ENCODE measurements around the gene CENATAC. TPM values are rescaled to one million over a fixed set of nuclear protein-coding genes. Genes with fewer than 3 reads are reported as not detected.

The CENATAC gene
- total RNA-seq, 1 donor from 2014 or later: 31.6 TPM

DNA sequence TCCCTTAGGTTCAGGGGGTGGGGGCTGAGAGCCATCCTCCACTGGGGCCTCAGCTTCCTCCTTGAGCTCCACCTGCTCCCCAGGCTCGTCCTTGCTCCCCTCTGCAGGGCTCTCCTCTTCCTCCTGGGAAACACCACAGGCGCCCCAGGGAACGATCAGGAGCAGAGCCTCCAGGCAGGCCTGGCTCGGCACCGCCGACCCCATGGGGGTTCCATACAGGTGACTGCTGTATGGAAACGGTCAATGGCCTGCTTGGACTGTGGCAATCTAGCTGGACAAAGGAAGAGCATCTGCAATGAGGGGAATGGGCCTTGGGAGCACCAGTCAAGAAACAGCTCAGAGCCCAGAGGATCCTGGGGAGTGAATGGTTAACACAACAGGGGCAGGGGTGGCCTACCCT is 51.1 kb downstream of the CENATAC start:
- Mint-ChIP-seq H3K4me3 (ENCODE audit: unreplicated experiment) (no peak overlapping the region), H3K27me3 (ENCODE audit: unreplicated experiment) (no peaks in the 10 kb centered on the region), H3K27ac (ENCODE audit: unreplicated experiment) (no peak overlapping the region), H3K36me3 (ENCODE audit: unreplicated experiment) (peaks cover 65% of the 10 kb centered on the region), H3K4me1 (ENCODE audit: unreplicated experiment) (no peaks in the 10 kb centered on the region), H3K9me3 (ENCODE audit: unreplicated experiment) (no peaks in the 10 kb centered on the region)
- DNase-seq (ENCODE audit: extremely low spot score, unreplicated experiment): no peak
- TF ChIP-seq, protein P1, sequence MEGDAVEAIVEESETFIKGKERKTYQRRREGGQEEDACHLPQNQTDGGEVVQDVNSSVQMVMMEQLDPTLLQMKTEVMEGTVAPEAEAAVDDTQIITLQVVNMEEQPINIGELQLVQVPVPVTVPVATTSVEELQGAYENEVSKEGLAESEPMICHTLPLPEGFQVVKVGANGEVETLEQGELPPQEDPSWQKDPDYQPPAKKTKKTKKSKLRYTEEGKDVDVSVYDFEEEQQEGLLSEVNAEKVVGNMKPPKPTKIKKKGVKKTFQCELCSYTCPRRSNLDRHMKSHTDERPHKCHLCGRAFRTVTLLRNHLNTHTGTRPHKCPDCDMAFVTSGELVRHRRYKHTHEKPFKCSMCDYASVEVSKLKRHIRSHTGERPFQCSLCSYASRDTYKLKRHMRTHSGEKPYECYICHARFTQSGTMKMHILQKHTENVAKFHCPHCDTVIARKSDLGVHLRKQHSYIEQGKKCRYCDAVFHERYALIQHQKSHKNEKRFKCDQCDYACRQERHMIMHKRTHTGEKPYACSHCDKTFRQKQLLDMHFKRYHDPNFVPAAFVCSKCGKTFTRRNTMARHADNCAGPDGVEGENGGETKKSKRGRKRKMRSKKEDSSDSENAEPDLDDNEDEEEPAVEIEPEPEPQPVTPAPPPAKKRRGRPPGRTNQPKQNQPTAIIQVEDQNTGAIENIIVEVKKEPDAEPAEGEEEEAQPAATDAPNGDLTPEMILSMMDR (IDR thresholded peaks at IDR 0.05): no peak

DNA sequence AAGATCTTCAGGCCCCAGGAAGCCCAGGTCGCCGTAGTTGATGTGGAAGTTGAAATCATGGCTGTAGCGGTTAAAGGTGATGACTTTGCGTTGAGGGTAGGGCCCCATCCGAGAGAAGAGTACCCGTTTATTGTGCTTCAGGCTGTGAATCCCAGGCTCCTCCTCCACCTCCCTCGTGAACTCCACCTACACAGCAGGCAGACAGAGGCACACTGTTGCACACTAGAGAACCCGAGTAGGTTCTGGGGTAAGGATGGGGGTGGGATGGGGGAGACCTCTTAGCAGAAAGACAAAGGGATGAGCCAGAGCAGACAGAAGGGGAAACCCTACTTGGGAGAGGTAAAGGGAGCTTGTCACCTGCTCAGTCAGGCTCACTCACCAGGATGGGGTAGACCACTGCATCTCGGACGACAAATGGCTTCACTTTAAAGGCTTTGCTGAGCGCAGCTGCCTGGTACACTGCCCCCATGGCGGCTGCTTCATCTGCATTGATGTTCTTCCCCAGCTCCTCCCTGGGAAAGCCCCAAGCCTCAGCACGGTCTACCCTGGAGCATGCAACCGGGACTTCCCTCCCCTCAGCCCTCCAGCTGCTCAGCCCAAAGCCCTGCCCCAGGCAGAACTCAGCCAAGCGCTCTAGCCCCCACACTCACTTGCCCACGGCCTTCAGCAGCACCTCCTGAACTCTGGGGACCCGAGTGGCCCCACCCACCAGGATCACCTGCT is 53.7 kb downstream of the CENATAC start:
- Mint-ChIP-seq H3K4me1 (ENCODE audit: unreplicated experiment) (peaks cover 13% of the 10 kb centered on the region), H3K27me3 (ENCODE audit: unreplicated experiment) (no peaks in the 10 kb centered on the region), H3K36me3 (ENCODE audit: unreplicated experiment) (peaks cover 60% of the 10 kb centered on the region), H3K9me3 (ENCODE audit: unreplicated experiment) (no peaks in the 10 kb centered on the region), H3K4me3 (ENCODE audit: unreplicated experiment) (no peak overlapping the region), H3K27ac (ENCODE audit: unreplicated experiment) (no peak overlapping the region)
- DNase-seq (ENCODE audit: extremely low spot score, unreplicated experiment): no peak
- TF ChIP-seq, protein P1 (IDR thresholded peaks at IDR 0.05): no peak

DNA sequence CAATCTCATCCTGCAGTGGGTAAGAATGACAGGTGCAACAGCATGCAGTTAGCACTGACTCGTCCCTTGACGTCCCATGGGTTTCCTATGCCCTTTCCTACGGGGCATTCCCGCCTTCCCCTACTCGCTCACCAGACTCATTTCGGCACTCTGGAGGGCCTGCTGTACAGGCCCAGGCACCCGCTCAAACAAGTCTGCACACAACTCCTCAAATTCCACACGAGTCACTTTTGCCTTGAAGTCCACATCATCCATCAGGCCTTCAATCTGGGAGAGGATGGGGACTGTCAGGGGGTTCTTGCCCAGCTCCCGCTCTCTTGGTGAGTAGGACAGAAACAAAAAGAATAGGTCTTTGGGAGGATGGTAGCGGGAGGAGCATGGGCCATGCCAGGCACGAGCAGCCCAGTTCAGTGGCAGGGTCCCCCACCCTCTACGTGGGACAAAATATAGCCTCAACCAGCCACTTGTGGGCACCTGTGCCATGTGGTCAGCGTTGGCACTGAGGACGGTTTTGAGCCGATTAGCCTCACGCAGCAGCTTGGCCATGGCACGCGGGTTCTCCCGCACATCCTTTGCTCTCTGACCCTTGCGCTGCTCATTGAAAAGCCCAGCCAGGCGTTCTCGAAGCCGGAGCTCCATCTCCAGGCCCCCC is 54.4 kb downstream of the CENATAC start:
- no peak overlapping the region for H3K27ac Mint-ChIP-seq (ENCODE audit: unreplicated experiment)
- H3K4me3 Mint-ChIP-seq (ENCODE audit: unreplicated experiment): no peak overlapping the region
- H3K4me1 Mint-ChIP-seq (ENCODE audit: unreplicated experiment): peaks cover 13% of the 10 kb centered on the region
- peaks cover 57% of the 10 kb centered on the region for H3K36me3 Mint-ChIP-seq (ENCODE audit: unreplicated experiment)
- H3K9me3 Mint-ChIP-seq (ENCODE audit: unreplicated experiment): no peaks in the 10 kb centered on the region
- H3K27me3 Mint-ChIP-seq (ENCODE audit: unreplicated experiment): no peaks in the 10 kb centered on the region
- DNase-seq (ENCODE audit: extremely low spot score, unreplicated experiment): no peak
- TF ChIP-seq, protein P1 (IDR thresholded peaks at IDR 0.05): no peak

DNA sequence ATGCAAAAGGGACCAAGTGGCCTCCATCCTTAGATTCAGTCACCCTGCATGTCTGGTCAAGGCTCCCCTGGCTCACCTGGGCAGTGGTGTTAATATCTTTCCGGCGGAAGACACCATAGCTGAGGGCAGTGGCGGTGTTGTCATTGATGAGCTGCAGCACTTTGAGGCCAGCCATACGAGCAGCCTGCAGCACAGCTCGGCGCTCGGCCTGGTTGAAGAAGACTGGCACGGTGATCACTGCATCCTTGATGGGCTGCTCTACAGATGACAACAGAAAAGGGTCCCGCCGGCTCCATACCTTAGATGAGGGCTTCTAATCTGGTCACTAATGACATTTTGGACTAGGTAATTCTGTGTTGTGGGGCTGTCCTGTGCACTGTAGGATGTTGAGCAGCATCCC is 56.5 kb downstream of the CENATAC start:
- Mint-ChIP-seq H3K27ac (ENCODE audit: unreplicated experiment) (no peak overlapping the region), H3K4me1 (ENCODE audit: unreplicated experiment) (peaks cover 24% of the 10 kb centered on the region), H3K27me3 (ENCODE audit: unreplicated experiment) (no peaks in the 10 kb centered on the region), H3K36me3 (ENCODE audit: unreplicated experiment) (peaks cover 42% of the 10 kb centered on the region), H3K4me3 (ENCODE audit: unreplicated experiment) (no peak overlapping the region), H3K9me3 (ENCODE audit: unreplicated experiment) (no peaks in the 10 kb centered on the region)
- DNase-seq (ENCODE audit: extremely low spot score, unreplicated experiment): no peak
- TF ChIP-seq, protein P1 (IDR thresholded peaks at IDR 0.05): no peak

DNA sequence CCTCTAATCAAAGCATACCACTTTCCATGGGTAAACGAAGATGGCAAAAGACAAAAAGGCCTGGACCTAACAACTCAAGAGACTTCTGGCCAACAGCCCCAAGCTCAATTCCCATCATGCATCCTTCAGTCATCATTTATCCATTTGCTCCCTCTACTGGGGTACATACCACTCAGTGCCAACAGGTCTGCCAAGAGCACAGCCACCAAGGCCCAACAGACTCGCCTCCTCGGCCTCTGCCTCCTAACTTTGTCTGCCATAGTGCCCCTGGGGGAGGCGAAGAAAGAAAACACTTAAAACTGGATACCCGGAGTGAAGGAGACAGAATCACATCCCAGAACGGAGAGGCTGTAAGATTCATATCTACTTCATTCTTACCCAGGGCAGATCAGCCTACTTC is 58.0 kb downstream of the CENATAC start:
- Mint-ChIP-seq H3K4me1 (ENCODE audit: unreplicated experiment) (peaks cover 24% of the 10 kb centered on the region), H3K27me3 (ENCODE audit: unreplicated experiment) (no peaks in the 10 kb centered on the region), H3K4me3 (ENCODE audit: unreplicated experiment) (peak overlapping the region; percentile 96), H3K27ac (ENCODE audit: unreplicated experiment) (peak overlapping the region; percentile 84), H3K9me3 (ENCODE audit: unreplicated experiment) (no peaks in the 10 kb centered on the region), H3K36me3 (ENCODE audit: unreplicated experiment) (peaks cover 34% of the 10 kb centered on the region)
- DNase-seq (ENCODE audit: extremely low spot score, unreplicated experiment): no peak
- TF ChIP-seq, protein P1 (IDR thresholded peaks at IDR 0.05): peak; percentile 30

Measured in osteocyte (in vitro differentiated cells).